NCI-H2081 treated with DMSO at 0.1 percent for 48 hours (cell line): ENCODE data around the gene ZSCAN5A.
"Not testable (repeated sequence)": the region's sequence is repeated elsewhere in the genome, so short reads cannot be mapped to it uniquely, and the experiment has no call there.

Experiments used
- DNase-seq: peaks from one replicate; lab custom pipeline; 2025; lab: John Stamatoyannopoulos, UW

ZSCAN5A gene

DNA sequence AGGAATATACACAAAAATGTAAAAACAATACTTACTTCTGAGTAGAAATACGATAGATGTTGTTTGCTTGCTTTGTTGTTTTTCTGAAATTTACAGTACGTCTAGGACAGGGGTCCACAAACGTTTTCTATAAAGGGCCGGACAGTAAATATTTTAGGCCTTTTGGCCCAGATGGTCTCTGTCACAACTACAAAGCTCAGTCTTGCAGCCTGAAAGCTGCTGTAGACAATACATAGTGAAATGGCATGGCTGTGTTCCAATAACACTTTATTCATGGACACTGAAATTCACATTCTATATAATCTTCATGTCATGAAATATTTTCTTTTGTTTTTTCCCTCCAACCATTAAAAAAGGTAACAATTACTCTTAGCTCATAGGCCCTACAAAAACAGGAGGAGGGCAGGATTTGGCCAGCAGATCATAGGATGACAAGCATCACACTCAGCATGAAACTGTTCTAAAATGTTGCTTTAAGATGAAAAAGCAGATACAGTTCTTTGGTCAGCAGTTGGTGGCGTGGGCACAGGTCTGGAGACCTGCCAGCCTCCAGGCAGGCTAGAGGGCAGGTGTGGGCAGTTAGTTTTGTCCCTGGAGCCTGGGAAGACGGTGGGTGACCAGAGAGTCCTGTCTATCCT, 42.4 kb downstream of the ZSCAN5A start, which contains the start of gene EDDM13:
Gene EDDM13 (plus strand): TSS at position 588 of the 638 bp plus-strand sequence. CDS start 87 bp downstream, outside the sequence.
- no peak for DNase-seq

DNA sequence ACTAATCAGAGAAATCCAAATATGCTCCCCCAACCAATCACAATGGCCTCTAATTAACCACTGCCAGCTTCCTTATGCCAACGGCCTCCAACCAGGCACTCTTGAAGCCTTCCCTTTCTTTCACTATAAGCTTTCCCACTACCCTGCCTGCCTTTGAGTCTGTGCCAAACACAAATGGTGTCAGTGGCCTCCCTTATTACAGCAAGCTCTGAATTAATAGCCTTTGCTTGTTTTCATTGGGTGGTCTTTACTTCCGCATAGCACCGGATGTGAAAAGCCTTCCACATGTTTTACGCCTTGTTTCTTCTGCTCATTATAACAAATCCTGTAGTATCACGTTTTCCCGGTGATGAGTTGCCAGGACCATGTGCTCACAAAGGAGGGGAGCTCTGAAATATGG, 43.5 kb downstream of the ZSCAN5A start:
- DNase-seq, result no peak

DNA sequence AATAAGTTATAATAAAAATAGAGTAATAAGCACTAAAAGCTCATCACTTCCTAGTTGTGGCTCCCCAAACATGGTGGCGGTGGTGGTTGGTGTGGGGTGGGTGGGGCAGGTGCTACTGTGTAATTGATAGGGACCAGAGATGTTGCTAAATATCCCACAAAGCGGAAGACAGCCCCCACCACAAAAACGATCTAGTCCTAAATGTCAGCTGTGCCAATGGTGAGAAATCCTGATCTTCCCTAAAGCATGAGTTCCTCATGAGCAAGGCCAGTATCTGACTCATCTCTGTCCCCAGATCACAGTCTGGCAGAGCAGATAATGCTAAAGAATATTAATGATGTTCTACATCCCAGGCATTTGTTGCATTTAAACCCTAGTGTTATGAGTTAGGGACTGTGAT, 44.0 kb downstream of the ZSCAN5A start:
- DNase-seq, result no peak

DNA sequence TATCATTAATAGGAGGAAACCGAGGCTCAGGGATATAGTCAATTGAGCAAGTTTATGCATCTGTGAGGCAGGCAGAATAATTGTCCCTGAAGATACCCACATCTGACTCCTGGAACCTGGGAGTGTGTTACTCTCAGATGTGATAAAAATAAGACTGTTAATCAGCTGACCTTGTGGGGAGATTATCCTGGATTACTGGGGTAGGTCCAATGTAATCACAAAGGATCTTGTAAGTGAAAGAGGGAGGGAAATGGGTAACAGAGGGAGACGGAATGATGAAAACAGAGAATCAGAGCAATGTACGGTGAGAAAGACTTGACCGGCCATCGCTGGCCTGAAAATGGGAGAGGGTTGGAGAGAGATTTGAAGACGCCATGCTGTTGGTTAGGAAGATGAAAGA, 45.3 kb downstream of the ZSCAN5A start:
- no peak for DNase-seq

DNA sequence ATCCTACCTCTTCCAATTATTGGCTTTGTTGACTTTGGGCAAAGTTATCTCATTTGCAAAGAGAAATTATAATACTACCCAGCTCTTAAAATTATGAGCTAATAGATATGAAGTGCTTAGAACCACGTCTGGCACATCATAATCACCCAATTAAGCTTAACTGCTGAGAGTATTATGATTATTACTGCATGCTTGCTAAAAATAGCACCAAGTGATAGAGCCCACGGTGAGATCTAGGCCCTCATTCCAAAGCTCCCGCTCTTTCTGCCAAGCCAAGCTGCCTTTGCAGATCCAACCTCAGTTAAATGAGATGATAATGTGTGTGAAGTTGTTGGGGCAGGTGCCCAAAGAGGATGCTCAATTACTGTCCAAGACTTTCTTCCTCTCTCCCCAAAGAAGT, 48.6 kb downstream of the ZSCAN5A start:
- DNase-seq, result no peak

DNA sequence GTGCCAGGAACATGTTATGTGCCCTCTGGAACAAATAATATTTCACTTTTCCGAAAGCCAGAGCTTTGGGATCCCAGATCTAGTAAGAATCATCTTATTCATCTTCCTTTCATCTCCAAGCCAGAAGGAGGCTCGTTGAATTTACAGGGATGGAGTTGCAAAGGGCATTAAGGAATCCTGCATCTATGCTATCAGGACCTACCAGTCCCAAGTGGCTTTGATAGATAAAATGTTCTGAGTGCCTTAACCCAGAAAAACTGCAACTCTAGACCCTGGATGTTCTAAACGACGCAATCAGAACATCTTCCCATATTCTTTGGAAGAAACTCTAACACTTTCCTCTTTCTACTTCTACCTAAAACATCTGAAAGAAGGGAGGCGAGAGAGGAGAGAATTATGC, 51.3 kb downstream of the ZSCAN5A start:
- no peak for DNase-seq

DNA sequence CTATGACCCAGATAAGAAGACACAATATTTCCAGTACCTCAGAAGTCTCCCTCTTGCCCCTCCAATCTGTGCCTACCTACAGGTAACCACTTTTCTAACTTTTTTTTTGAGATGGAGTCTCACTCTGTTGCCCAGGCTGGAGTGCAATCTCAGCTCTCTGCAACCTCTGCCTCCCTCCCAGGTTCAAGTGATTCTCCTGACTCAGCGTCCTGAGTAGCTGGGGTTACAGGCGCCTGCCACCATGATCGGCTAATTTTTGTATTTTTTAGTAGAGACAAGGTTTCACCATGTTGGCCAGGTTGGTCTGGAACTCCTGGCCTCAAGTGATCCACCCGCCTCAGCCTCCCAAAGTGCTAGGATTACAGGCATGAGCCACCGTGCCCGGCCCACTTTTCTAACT, 52.7 kb downstream of the ZSCAN5A start:
- not testable (repeated sequence) for DNase-seq

DNA sequence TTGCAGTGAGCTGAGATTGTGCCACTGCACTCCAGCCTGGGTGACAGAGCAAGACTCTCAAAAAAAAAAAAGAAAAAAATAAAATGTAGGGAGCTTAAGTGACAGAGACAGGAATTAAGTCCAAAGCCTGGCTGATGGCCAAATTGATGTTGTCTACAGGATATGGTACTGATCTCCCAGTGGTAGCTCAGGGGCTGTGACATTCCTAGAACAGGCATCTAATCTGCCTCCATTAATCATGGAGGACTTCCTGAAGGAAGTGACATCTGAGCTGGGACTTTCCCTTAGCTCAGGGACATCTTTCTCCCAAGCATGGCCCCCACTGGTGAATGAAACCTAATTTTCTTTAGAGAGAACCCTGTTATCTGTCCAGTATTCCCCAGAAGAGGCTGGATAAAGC, 53.5 kb downstream of the ZSCAN5A start:
- DNase-seq, result no peak

DNA sequence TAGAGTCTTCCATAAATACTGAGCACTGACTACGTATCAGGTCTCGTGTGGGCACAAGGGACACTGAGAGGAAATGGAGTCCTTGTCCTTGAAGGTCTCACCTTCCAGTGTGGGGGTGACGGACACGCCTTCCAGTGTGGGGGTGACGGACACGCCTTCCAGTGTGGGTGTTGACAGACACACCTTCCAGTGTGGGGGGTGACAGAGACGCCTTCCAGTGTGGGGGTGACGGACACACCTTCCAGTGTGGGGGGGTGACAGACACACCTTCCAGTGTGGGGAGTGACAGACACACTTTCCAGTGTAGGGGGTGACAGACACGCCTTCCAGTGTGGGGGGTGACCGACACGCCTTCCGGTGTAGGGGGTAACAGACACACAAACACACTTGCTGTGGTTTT, 56.4 kb downstream of the ZSCAN5A start:
- DNase-seq, result no peak

DNA sequence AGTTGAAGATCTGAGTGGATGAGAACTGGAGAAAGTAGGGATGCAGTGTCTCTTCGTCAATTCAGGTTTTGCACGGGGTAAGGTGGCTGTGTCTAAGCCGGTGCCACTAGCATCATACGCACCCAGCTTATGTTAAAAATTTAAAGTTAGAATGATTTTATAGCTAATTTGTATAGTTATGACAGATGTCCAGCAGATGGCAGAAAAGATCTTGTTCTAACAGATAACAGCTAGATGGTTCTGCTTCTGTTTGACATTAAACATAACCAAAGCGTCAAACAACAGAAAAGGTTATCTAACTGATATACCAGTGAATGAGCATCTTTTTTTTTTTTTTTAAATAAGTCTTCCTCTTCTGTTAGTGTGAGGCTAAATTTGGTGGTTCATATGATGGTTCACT, 60.9 kb downstream of the ZSCAN5A start:
- peak; percentile 64 for DNase-seq

DNA sequence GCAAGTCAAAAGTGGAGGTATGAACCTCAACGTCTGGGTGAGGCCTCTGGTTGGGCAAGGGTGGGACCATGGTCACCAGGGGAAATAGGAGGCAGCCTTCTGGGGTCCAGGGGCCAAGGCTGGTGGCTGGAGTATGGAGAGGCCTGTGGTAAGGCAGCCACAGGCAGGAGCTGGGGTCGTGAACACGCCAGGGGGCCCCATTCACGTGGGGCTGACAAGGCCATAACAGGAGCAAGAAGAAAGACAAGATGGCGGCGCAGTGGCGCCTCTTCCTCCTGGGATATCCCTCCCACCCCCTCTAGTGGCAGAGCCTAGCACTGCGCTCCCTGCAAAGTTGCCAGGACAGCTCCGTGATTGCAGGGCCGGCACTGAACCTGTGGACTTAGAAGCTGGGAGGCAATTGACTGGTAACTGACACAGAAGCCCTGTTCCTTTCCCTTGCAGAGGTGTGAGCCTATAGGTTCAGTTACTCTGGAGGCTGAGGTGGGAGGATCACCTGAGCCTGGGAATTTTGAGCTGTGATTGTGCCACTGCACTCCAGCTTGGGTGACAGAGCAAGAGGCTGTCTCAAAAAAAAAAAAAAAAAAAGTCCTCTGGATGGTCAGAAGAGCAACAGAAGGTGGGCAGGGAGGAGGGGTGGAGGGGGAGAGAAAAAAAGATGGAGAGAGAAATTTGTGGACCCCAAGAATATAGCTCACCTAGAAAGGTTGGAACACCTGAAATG, 61.8 kb downstream of the ZSCAN5A start:
- DNase-seq, result no peak

DNA sequence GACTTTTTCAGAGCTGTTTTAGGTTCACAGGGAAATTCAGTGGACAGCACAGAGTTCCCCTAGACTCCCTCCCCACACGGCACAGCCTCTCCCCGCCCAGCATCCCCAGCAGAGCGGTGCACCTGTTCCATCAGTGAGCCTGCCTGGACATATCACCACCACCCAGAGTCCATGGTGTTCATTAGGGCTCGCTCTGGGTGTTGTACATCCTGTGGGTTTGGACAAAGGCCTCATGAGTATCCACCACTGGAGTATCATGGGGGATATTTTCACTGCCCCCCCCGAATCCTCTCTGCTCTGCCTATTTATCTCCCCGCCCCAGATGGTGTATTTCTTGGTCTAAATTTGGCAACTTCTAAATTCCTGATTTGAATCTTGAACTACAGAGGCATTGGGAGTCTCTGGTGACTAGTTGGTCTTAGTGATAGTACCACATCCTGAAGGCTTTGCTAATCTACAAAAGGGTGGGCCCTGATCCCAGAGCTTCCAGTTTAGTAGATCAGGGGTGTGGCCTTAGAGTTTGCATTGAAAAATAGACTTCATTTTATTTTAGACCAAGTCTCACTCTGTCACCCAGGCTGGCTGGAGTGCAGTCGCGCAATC, 65.8 kb downstream of the ZSCAN5A start:
- DNase-seq, result not testable (repeated sequence)

DNA sequence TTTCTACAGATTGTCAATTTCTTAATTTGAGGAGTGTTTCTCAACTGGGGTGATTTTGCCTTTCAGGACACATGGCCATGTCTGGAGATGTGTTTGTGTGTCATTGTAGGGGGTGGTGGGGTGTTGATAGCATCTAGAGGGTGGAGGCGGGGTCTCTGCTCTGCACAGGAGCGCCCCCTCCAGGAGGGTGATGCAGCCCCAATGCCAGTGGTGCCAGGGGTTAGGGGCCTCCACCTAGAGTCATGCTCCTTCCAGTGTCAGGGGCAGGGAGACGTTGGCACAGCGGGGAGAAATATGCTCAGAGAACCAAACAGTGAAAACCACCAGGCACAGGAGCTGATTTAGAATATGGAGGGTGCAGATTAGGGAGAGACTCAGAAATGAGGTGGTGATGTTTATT, 68.9 kb downstream of the ZSCAN5A start:
- not testable (repeated sequence) for DNase-seq

DNA sequence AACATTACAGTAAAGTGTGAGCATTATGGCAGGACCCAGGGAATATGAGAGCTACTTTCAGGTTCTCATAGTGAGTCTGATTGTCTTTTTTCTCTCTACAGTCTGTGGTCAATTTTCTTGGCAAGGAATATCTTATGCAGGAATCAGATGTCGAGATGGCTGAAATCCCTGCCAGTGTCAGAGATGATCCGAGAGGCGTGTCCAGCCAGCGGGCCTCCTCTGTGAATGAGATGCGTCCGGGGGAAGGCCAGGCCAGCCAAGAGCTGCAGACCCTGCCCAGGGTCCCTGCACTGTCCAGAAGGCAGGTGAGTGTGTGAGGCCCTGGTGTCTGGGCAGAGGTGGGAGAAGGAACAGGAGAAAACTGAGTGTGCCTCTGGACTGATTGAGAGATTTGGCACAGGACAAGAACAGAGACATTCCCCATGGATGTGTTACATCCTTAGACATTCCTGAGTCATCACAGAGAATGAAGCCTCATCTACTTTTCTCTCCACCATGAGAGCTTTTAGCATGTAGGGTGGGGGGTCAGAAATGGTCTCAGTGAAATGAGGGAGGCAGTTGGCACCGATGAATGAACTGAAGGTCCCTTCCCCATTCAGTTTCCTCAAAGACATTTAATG, 69.4 kb downstream of the ZSCAN5A start:
- DNase-seq, result no peak

DNA sequence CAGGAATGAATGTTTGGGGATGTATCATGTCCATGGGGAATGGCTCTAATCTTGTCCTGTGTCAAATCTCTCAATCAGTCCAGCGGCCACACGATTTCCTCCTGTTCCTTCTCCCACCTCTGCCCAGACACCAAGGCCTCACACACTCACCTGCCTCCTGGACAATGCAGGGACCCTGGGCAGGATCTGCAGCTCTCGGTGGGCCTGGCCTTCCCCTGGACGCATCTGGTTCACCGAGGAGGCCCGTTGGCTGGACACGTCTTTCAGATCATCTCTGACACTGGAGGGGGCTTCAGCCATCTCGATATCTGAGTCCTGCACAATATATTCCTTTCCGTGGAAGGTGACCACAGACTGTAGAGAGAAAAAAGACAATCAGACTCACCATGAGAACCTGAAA, 91.2 kb downstream of the ZSCAN5A start:
- no peak for DNase-seq

DNA sequence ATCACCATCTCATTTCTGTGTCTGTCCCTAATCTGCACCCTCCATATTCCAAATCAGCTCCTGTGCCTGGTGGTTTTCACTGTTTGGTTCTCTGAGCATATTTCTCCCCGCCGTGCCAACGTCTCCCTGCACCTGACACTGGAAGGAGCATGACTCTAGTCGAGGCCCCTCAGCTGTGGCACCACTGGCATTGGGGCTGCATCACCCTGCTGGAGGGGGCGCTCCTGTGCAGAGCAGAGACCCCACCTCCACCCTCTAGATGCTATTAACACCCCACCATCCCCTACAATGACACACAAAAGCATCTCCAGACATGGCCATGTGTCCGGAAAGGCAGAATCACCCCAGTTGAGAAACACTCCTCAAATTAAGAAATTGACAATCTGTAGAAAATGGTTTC, 91.7 kb downstream of the ZSCAN5A start:
- no peak for DNase-seq

DNA sequence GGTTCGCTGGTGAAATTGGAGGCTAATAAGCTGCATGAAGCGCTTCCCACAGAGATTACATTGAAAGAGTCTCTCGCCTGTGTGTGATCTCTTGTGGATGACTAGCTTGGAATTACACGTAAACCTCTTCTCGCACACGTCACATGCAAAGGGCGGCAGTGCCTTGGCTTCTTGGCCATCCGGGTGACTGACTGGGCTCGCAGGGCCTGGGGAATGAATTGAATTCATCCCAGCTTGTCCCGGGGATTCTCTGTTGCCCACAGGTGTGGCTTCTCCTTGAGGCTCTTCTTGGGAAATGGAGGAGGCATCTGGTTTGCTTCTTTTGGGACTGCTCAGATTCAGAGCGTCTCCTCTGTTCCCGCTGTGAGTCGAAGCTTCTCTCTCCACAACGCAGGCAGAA, 92.8 kb downstream of the ZSCAN5A start:
- no peak for DNase-seq

DNA sequence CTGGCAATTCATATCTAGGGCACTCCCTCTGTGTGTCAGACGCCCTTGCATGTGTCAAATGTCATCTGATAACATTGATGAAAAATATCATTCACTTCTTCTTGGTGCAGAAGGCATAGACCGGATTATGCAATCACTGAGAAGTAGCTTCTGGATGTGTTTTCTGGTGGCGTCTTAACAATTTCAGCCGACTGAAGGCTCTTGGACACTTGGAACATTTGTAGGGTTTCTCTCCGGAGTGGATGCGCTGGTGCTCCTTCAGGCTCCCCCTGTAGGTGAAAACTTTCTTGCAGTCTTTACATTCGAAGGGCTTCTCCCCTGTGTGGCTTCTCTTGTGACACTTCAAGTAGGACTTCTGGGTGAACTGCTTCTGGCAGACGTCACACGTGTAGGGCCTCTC, 93.2 kb downstream of the ZSCAN5A start:
- not testable (repeated sequence) for DNase-seq

DNA sequence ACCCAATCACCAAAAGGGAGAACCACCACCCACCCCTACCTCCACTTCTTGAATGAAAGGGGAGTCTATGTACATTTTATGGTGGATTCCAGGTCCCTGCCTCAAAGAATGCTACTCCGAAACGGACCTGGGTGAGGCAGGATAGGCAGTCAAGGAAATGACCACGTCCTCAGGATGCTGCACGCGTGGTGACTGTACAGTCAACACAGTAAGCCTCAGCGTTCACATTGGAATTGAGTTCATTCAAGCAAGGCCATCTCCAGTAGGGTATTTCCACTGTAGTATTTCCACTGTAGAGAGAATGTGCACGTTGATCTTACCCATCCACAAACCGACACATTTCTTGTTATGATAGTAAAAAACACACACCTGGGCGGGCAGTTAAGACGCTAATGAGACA, 95.7 kb downstream of the ZSCAN5A start:
- no peak for DNase-seq

DNA sequence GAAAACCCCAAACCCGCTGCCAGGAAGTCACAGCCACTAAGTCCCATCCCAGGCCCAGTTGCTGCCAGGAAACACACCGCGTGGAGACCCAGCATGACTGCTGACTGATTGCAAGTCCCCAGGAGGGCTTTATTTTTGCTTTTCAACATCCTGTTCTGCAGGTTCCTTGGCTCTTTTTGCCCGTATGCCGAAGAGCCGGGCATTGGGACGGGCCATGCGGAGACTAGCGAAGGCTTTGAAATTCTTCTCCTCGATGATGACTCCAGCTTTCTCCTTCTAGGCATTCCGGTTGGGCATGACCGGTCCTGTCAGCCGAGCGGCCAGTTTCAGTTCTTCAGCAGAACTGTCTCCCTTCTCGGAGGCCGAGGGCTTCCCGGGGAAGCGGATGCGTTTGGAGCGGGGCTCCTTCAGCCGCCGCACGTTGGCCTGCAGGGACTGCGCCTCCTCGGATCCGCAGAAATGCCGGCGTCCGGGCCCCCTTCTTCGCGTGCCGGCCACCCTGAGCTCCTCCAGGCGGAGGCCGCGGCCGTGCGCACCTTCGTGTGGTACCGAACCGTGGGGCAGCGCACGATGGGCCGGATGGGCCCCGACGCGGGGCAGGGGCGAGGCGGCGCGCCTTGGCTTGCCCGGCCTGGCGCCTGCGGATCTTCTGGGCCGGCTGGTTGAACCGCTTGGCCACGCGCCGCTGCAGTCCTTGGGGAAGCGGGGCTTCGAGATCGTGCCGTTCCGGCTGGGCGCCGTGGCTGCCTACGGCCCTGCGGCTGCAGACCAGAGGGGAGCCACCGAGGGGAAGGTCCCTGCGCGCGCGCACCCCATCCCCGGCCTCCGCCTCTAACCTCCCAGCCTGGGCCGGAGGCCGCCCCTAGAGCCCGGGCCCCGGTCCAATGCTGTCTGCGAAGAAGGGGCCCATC, 97.3 kb downstream of the ZSCAN5A start:
- peak; percentile 30 for DNase-seq

DNA sequence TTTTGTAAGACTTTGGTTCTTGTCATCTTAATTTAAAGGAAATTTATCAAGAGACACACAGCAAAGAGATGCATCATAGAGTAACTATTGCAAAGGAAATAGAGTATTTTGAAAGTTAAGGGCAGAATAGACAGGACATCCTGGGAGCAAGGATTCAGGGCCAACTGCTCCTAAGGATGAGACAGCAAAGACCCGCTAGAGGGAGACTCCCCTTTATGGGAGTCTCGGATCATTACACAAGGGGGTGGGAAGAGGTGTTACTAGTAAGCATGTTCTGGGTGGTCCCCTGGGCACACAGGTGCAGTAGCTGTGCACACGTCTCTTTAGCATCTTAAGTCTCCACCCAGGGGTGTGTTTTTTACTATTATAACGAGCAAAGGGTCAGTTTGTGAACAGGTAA, 102.9 kb downstream of the ZSCAN5A start:
- no peak for DNase-seq

DNA sequence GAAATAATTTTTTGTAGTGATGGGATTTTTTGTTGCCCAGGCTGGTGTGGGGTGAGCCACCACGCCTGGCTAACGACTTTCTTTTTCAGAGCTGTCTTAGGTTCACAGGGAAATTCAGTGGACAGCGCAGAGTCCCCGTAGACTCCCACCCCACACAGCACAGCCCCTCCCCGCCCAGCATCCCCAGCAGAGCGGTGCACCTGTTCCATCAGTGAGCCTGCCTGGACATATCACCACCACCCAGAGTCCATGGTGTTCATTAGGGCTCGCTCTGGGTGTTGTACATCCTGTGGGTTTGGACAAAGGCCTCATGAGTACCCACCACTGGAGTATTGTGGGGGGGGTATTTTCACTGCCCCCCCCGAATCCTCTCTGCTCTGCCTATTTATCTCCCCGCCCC, 104.6 kb downstream of the ZSCAN5A start:
- not testable (repeated sequence) for DNase-seq
